NCI-H748 (cell line): ENCODE results near the gene CCDC200.
"Not testable (repeated sequence)": the region's sequence is repeated elsewhere in the genome, so short reads cannot be mapped to it uniquely, and the experiment has no call there.

Experiments used
- DNase-seq: peaks from one replicate; lab custom pipeline; 2025; ENCODE audit not compliant: unreplicated experiment; lab: John Stamatoyannopoulos, UW

Gene CCDC200

GRCh38 chr17:43228020-43228782, at the start of gene CCDC200:
CCDC200 (minus strand) TSS chr17:43228623; CDS start chr17:43228554, 69 bp downstream.
- DNase-seq = not testable (repeated sequence)

- not testable (repeated sequence) for DNase-seq
These were observed 44.5 kb upstream of the CCDC200 start for GRCh38 chr17:43272914-43273313.

- DNase-seq = not testable (repeated sequence)
These were observed 44.1 kb upstream of the CCDC200 start for GRCh38 chr17:43272483-43272882.

GRCh38 chr17:43270552-43271504, 42.4 kb upstream of the CCDC200 start:
- DNase-seq = not testable (repeated sequence)

- not testable (repeated sequence) for DNase-seq
These were observed 18.0 kb upstream of the CCDC200 start for GRCh38 chr17:43246456-43246855.

GRCh38 chr17:43240596-43241352, 12.4 kb upstream of the CCDC200 start:
- DNase-seq = not testable (repeated sequence)

GRCh38 chr17:43239597-43239996, 11.2 kb upstream of the CCDC200 start:
- DNase-seq = not testable (repeated sequence)

GRCh38 chr17:43233877-43234276, 5.5 kb upstream of the CCDC200 start, which contains the start of gene RNU2-1:
RNU2-1 (minus strand) TSS chr17:43233977.
- not testable (repeated sequence) for DNase-seq

GRCh38 chr17:43233263-43233662, 4.8 kb upstream of the CCDC200 start:
- DNase-seq = not testable (repeated sequence)

- not testable (repeated sequence) for DNase-seq
These were observed 3.7 kb upstream of the CCDC200 start for GRCh38 chr17:43232021-43232699.

GRCh38 chr17:43231205-43232020, 3.0 kb upstream of the CCDC200 start:
- not testable (repeated sequence) for DNase-seq

- DNase-seq = no peak
These were observed 2.0 kb downstream of the CCDC200 start for GRCh38 chr17:43226393-43226792.

- no peak for DNase-seq
These were observed 4.2 kb downstream of the CCDC200 start for GRCh38 chr17:43224146-43224705.

GRCh38 chr17:43220511-43221125, 7.8 kb downstream of the CCDC200 start:
- DNase-seq = no peak

- no peak for DNase-seq
These were observed 8.6 kb downstream of the CCDC200 start for GRCh38 chr17:43219746-43220380.

- no peak for DNase-seq
These were observed 9.4 kb downstream of the CCDC200 start for GRCh38 chr17:43219001-43219400.

- no peak for DNase-seq
These were observed 10.8 kb downstream of the CCDC200 start for GRCh38 chr17:43217614-43218087.
